Embryonic facial prominence (tissue), 1 donor: ENCODE measurements around the gene AUNIP.

ENCODE experiments used
- DNase-seq: peaks from one replicate; pipeline ENCODE4 v3.0.0-alpha.2; 2016; ENCODE audit errors: extremely low spot score

AUNIP gene

DNA sequence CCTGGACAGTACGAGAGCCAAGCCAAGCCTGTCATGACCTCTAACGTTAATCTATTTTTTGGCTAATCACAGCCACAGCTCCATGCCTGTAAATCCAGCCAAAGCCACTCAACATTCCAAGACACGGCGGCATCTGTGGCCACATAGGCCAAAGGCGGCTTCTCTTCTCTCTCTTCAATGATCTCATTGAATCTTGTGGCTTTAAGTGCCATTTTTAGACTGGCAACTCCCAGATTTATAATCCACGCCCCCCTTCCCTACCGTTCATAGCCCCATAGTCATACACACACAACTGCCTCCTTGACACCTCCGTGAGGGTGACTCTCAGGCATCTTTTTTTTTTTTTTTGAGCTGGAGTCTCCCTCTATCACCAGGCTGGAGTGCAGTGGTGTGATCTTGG is 64.9 kb downstream of the AUNIP start:
- DNase-seq: no peak

DNA sequence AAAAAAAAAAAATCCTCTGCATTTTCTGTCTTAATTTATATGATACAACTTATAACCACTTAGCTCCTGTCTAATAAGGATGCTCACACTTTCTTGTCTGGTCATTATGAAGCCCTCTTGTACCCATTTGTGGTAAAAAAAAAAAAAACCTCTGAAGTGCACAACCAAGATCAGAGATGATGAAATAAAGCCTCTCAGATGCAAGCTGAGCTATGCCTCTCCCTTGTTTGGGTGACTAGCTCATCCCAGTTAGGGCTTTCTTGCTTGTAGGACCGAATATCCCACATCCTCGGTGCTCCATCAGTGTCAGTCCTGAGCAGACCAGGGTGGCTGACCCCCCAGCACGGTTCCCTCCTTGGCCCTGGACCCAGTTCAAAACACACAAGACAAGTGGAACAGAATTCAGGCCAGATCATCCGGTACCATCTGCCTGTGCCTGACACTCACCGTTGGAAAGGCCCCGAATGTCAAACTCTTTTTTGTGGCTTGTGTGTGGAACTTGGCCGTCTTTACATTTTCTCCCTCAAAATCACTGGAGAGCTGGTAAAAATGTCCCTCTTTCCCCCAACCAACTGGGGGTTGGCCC is 65.6 kb downstream of the AUNIP start:
- no peak for DNase-seq

DNA sequence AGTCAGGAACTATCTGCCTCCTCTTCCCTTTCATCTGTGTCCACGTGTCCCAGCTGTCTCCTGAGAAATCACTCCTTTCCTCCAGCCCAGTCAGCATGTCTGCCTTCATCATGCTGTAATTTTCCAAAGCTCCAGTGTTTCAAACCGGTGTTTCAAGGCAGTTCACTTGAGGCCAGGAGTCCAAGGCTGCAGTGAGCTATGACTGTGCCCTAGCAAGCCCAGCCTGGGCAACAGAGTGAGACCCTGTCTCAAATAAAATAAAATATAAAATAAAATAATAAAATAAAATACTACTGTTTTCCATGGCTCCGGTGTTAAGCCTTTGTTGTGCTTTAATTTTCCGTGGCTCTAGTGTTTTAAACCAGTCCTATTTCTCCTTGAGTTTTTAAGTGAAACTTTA is 67.1 kb downstream of the AUNIP start:
- no peak for DNase-seq

DNA sequence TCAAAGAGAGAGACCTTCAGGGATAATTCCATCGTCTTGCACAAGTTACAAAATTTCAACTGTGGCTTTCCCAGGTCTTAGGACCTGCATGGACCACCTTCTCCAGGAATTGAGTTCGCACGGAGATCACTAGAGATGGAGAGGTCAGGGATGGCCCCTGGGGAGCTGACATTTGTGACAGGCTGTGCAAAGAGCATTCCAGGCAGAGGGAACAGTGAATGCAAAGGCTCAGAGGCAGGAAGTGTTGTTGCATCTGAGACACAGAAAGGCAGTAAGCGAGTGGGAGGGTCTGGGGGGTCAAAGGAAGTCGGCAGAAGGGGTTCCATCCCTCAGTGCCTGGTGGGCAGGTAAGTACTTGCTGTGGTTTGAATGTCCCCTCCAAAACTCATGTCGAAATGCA is 68.8 kb downstream of the AUNIP start:
- DNase-seq: no peak

DNA sequence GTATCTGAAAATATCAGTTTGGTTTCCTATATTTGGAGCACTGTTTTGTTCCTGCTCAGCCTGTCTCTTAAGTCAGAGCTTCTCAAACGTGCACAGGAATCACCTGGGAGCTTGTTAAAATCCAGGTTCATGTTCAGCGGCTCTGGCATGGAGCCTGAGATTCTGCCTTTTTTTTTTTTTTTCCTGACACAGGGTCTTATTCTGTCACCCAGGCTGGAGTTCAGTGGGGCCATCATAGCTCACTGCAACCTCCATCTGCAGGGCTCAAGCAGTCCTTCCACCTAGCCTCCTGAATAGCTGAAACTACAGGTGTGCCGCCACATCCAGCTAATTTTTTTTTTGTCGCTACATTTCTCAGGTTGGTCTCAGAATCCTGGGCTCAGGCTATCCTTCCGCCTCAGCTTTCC is 71.5 kb downstream of the AUNIP start:
- DNase-seq: no peak

DNA sequence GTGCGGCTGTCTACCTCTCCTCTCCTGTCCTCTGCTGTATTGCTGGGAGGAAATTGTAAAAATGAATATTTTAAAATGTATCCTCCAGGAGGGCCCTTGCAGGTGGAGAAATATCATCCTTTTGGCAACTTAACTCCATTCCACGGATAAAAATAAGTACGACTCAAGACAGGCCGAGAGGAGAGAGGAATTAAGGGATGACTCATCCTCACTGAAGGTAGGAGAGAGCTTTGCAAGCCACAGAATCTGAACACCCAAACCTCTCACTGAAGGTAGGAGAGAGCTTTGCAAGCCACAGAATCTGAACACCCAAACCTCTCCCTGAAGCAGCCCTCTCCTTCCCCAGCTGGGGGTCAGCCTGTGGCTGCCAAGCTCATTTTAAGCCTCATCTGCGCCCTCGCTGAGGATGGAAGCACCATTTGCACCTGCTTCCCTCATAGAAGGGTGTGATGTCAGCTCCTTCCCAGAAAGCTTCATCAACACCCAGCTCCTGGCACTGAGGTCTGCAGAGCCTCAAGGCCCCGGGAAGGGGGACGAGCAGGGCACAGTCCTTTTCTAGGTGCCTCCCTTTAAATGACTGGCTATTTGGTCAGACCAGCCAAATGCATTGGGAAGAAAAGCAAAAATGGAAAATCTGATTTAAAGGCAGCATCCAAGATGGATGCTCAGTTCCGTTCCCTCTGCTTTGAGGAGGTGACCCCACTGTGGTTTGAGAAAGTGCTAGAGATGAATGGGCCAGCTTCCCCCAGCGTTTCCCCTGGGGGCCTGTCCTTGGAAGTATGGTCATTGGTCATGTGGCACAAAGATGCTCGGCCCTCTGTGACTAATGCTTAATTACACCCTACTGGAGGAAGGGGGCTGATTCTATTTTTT is 72.1 kb downstream of the AUNIP start:
- DNase-seq: no peak

DNA sequence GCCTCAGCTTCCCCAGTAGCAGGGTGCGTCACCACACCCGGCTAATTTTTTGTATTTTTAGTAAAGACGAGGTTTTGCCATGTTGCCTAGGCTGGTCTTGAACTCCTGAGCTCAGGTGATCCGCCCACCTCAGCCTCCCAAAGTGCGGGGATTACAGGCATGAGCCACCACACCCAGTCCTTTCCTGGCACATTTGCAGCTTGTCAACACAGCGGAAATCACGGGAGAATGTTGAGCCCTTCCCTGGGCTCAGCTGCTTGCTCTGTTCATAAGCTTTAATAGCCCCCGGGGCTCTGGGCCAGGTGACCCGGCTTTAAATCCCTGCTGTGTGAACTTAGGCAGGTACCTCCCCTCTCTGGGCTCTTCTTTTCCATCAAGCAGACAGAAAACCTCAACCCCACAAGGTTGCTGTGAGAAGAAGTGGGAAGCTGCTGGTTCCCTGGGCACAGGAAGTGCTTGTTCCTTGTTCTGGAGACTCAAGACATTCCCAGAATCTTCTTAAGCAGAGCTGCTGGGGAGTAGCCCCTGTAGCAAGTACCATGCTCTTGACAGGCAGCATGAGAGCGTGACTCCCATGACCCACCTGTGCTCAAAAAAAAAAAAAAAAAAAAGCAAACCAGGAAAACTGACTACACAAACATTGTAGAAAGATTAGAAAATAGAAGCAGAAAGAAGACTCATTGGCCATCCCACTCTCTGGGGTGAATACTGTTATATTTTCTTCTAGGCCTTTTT is 73.8 kb downstream of the AUNIP start:
- DNase-seq: no peak

DNA sequence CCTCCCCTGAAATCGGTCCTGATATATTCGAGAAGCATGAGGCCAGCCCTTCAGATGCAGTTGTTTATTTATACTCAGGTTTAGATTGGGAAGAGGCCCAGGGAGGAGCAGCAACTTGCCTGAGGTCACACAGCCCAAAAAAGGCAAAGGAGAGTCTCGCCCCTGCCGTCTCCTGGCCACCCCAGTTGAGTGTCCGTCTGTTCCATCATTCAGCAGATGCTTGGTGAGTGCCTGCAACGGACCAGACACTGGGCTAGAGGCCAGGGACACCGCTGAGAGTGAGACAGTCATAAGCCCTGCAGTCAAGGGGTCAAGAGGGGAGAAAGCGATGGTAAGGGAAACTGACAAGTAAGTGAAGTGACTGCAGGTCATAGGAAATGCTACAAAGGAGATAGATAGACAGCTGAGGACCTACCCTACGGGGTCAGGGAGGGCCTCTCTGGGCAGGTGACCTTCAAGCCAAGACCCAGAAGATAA is 74.6 kb downstream of the AUNIP start:
- no peak for DNase-seq
